Gastrocnemius medialis (tissue), 4 donors: Measurements from ENCODE around the gene REEP1.
A peak's percentile ranks its signal among the peaks of the same experiment; 100 is the strongest.

Source experiments
- POLR2A ChIP-seq, 2 donors: fragments of 450-650 bp; IDR thresholded peaks; one replicate each; pipeline ENCODE4 v1.6.1; 2017; ENCODE audit warnings: antibody characterized with exemption in 2 of 2, mild to moderate bottlenecking in 2 of 2, moderate library complexity in 2 of 2
- TF ChIP-seq, protein P1 (sequence below), 5 experiments: fragments of 450-650 bp in 3 of 5; fragments of 200-600 bp in 2 of 5; sonication (generic) in 2 of 5; IDR thresholded peaks in 4 of 5; conservative IDR thresholded peaks in 1 of 5; 1 replicate in 4 of 5; 2 replicates in 1 of 5; pipeline ENCODE4 v1.5.1; 2016 to 2019; ENCODE audit warnings: antibody characterized with exemption in 5 of 5, mild to moderate bottlenecking in 3 of 5, moderate library complexity in 3 of 5

DNA sequence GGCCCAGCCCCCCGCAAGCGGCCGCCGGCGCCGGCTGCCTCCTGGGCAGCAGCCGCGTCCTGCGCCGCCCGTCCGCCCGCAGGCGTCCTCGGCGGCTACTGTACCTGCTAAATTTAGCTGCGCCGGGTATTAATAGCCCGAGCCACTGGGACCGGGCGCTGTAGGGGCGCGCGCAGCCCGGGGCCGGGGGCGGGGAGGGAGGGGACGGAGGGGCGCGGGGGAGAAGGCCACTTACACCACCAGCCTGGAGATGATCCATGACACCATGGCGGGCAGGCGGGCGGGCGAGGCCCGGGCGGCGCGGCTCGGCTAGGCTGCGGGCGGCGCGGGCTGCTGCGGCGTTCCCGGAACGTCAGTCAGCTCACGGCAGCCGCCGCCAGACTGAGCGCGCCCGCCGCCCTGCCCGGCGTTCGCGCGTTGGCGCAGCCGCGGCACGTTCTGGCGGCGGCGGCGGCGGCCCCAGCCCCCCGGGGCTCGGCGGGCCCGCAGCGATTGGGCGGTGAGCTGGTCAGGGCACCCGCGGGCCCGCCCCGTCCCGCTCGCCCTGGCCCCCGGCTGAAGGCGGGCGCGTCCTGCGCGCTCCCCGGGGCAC, at the start of gene REEP1:
- TF ChIP-seq, protein P1, sequence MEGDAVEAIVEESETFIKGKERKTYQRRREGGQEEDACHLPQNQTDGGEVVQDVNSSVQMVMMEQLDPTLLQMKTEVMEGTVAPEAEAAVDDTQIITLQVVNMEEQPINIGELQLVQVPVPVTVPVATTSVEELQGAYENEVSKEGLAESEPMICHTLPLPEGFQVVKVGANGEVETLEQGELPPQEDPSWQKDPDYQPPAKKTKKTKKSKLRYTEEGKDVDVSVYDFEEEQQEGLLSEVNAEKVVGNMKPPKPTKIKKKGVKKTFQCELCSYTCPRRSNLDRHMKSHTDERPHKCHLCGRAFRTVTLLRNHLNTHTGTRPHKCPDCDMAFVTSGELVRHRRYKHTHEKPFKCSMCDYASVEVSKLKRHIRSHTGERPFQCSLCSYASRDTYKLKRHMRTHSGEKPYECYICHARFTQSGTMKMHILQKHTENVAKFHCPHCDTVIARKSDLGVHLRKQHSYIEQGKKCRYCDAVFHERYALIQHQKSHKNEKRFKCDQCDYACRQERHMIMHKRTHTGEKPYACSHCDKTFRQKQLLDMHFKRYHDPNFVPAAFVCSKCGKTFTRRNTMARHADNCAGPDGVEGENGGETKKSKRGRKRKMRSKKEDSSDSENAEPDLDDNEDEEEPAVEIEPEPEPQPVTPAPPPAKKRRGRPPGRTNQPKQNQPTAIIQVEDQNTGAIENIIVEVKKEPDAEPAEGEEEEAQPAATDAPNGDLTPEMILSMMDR (IDR thresholded peaks at IDR 0.05 in 4 of 5, conservative IDR thresholded peaks at IDR 0.05 in 1 of 5), result no peak
- peak; percentile 58 to 60 for TF ChIP-seq POLR2A (IDR thresholded peaks at IDR 0.05)
